H9 (cell line): Measurements from ENCODE around the gene ARFGEF2. TPM values are rescaled to one million over a fixed set of nuclear protein-coding genes. Genes with fewer than 3 reads are reported as not detected.
A peak's percentile ranks its signal among the peaks of the same experiment; 100 is the strongest.

ENCODE experiments used
- DNase-seq: peaks from one replicate; pipeline ENCODE4 v3.0.0-alpha.2; 2017
- H2AFZ ChIP-seq: one replicate; pipeline ENCODE4 v1.6.1; 2013; ENCODE audit warnings: mild to moderate bottlenecking, low read length, control low read depth, moderate library complexity
- H2AK5ac ChIP-seq: 2 replicates; pipeline ENCODE4 v1.6.1; 2013; ENCODE audit warnings: low read length, control low read depth, mixed read lengths; ENCODE audit not compliant: insufficient read length
- H2BK120ac ChIP-seq: one replicate; pipeline ENCODE4 v1.6.1; 2013; ENCODE audit warnings: low read depth, mild to moderate bottlenecking, low read length, control low read depth, inconsistent platforms; ENCODE audit not compliant: poor library complexity, severe bottlenecking
- H2BK12ac ChIP-seq: 2 replicates; pipeline ENCODE4 v1.6.1; 2013; ENCODE audit warnings: low read length, control low read depth, mixed read lengths, low read depth; ENCODE audit not compliant: insufficient read length
- H2BK15ac ChIP-seq: 2 replicates; pipeline ENCODE4 v1.6.1; 2013; ENCODE audit warnings: low read depth, low read length, control low read depth
- H2BK20ac ChIP-seq: one replicate; pipeline ENCODE4 v1.6.1; 2013; ENCODE audit warnings: low read depth, mild to moderate bottlenecking, low read length, control low read depth, inconsistent platforms; ENCODE audit not compliant: poor library complexity, severe bottlenecking
- H2BK5ac ChIP-seq: 2 replicates; pipeline ENCODE4 v1.6.1; 2013; ENCODE audit warnings: low read length, control low read depth, mixed read lengths; ENCODE audit not compliant: insufficient read length
- H3K14ac ChIP-seq: 2 replicates; pipeline ENCODE4 v1.6.1; 2013; ENCODE audit warnings: low read length, control low read depth; ENCODE audit not compliant: insufficient read depth
- H3K18ac ChIP-seq: 2 replicates; pipeline ENCODE4 v1.6.1; 2013; ENCODE audit warnings: low read depth, mild to moderate bottlenecking, mixed read lengths, low read length, control low read depth; ENCODE audit not compliant: insufficient read length
- H3K23ac ChIP-seq: 2 replicates; pipeline ENCODE4 v1.6.1; 2013; ENCODE audit warnings: low read length, control low read depth, mixed read lengths, low read depth; ENCODE audit not compliant: insufficient read length
- H3K23me2 ChIP-seq: 2 replicates; pipeline ENCODE4 v1.6.1; 2013; ENCODE audit warnings: low read depth, mild to moderate bottlenecking, mixed read lengths, low read length, control low read depth; ENCODE audit not compliant: insufficient read length, poor library complexity, severe bottlenecking
- H3K27ac ChIP-seq: 2 replicates; pipeline ENCODE4 v1.5.1; 2013; ENCODE audit warnings: low read length, control low read depth, mixed read lengths, low read depth; ENCODE audit not compliant: insufficient read length
- H3K27me3 ChIP-seq: 2 replicates; pipeline ENCODE4 v1.6.1; 2013; ENCODE audit warnings: low read length, control low read depth, inconsistent platforms; ENCODE audit not compliant: insufficient read depth
- H3K4ac ChIP-seq: 2 replicates; pipeline ENCODE4 v1.6.1; 2013; ENCODE audit warnings: low read depth, mild to moderate bottlenecking, control low read depth, inconsistent platforms, low read length, moderate library complexity
- H3K4me1 ChIP-seq: 2 replicates; pipeline ENCODE4 v1.6.1; 2013; ENCODE audit warnings: low read length, control low read depth, inconsistent platforms; ENCODE audit not compliant: insufficient read depth
- H3K4me2 ChIP-seq: 2 replicates; pipeline ENCODE4 v1.6.1; 2013; ENCODE audit warnings: low read length, control low read depth, mixed read lengths; ENCODE audit not compliant: insufficient read length, insufficient read depth
- H3K56ac ChIP-seq: 2 replicates; pipeline ENCODE4 v1.6.1; 2013; ENCODE audit warnings: low read depth, mild to moderate bottlenecking, mixed read lengths, low read length, control low read depth; ENCODE audit not compliant: insufficient read length
- H3K79me1 ChIP-seq: 2 replicates; pipeline ENCODE4 v1.6.1; 2013; ENCODE audit warnings: low read depth, mild to moderate bottlenecking, moderate library complexity, low read length, control low read depth, inconsistent platforms; ENCODE audit not compliant: insufficient read depth, poor library complexity, severe bottlenecking
- H3K79me2 ChIP-seq: 2 replicates; pipeline ENCODE4 v1.6.1; 2013; ENCODE audit warnings: low read length, control low read depth, inconsistent platforms; ENCODE audit not compliant: insufficient read depth
- H3K9ac ChIP-seq: 2 replicates; pipeline ENCODE4 v1.6.1; 2013; ENCODE audit warnings: low read length, control low read depth, mixed read lengths; ENCODE audit not compliant: insufficient read length; ENCODE audit errors: extremely low read depth
- H3K9me3 ChIP-seq: one replicate; pipeline ENCODE4 v1.6.1; 2013; ENCODE audit warnings: low read depth, low read length, inconsistent platforms; ENCODE audit not compliant: control insufficient read depth
- H3T11ph ChIP-seq: one replicate; pipeline ENCODE4 v1.6.1; 2013; ENCODE audit warnings: mild to moderate bottlenecking, low read length, control low read depth, inconsistent platforms
- H4K20me1 ChIP-seq: one replicate; pipeline ENCODE4 v1.6.1; 2013; ENCODE audit not compliant: control insufficient read depth, insufficient read length, insufficient read depth
- H4K5ac ChIP-seq: 2 replicates; pipeline ENCODE4 v1.6.1; 2013; ENCODE audit warnings: low read depth, mild to moderate bottlenecking, mixed read lengths, low read length, control low read depth; ENCODE audit not compliant: insufficient read length
- H4K8ac ChIP-seq: replicated peaks from 2 replicates; pipeline ENCODE4 v1.6.1; 2013; ENCODE audit warnings: low read length, control low read depth, mixed read lengths, low read depth; ENCODE audit not compliant: insufficient read length
- H4K91ac ChIP-seq: 2 replicates; pipeline ENCODE4 v1.6.1; 2013; ENCODE audit warnings: low read depth, mild to moderate bottlenecking, moderate library complexity, mixed read lengths, low read length, control low read depth; ENCODE audit not compliant: insufficient read length
- H3K27ac Mint-ChIP-seq, 3 experiments: 2 replicates in 2 of 3; 3 replicates in 1 of 3; pipeline ENCODE4 v1.8.0; 2020 to 2021; ENCODE audit warnings: mixed read lengths in 3 of 3, mild to moderate bottlenecking in 1 of 3, moderate library complexity in 1 of 3
- H3K27me3 Mint-ChIP-seq: 2 replicates; pipeline ENCODE4 v1.8.0; 2021; ENCODE audit warnings: low read depth, mild to moderate bottlenecking, moderate library complexity, mixed read lengths
- H3K36me3 Mint-ChIP-seq, 3 experiments: 2 replicates in 2 of 3; 3 replicates in 1 of 3; pipeline ENCODE4 v1.8.0; 2020 to 2021; ENCODE audit warnings: low read depth in 3 of 3, mixed read lengths in 3 of 3; ENCODE audit not compliant: insufficient read depth in 1 of 3
- H3K4me1 Mint-ChIP-seq, 2 experiments: 2 replicates each; pipeline ENCODE4 v1.8.0; 2020; ENCODE audit warnings: mixed read lengths in 2 of 2
- H3K4me3 Mint-ChIP-seq, 2 experiments: 2 replicates in 1 of 2; 3 replicates in 1 of 2; pipeline ENCODE4 v1.8.0; 2020 to 2021; ENCODE audit warnings: mild to moderate bottlenecking in 2 of 2, mixed read lengths in 2 of 2, moderate library complexity in 1 of 2
- H3K9me3 Mint-ChIP-seq, 2 experiments: 2 replicates in 1 of 2; 3 replicates in 1 of 2; pipeline ENCODE4 v1.8.0; 2020; ENCODE audit warnings: mild to moderate bottlenecking in 2 of 2, mixed read lengths in 2 of 2, moderate library complexity in 1 of 2
- WGBS: extraction: QIAGEN DNeasy Blood & Tissue Kit; methylation state at CpG from one replicate; pipeline ENCODE4 v1.1.7; 2013; ENCODE audit warnings: missing lambda C conversion rate, low lambda C conversion rate, mixed read lengths; ENCODE audit not compliant: insufficient read length; ENCODE audit errors: extremely low coverage; 5-methylcytosine and 5-hydroxymethylcytosine counted together
- total RNA-seq: library from RNA; stranded (reverse); gene quantifications from 2 replicates; pipeline ENCODE4 v1.2.1, GENCODE V29; 2021
- TF ChIP-seq, protein P1 (sequence below): fragments of 200-600 bp; sonication (generic); conservative IDR thresholded peaks from 3 replicates; pipeline ENCODE4 v1.8.0; 2021; ENCODE audit warnings: antibody characterized with exemption, mild to moderate bottlenecking

Gene ARFGEF2
- total RNA-seq, 1 experiment from 2014 or later, result 16.6 TPM

DNA sequence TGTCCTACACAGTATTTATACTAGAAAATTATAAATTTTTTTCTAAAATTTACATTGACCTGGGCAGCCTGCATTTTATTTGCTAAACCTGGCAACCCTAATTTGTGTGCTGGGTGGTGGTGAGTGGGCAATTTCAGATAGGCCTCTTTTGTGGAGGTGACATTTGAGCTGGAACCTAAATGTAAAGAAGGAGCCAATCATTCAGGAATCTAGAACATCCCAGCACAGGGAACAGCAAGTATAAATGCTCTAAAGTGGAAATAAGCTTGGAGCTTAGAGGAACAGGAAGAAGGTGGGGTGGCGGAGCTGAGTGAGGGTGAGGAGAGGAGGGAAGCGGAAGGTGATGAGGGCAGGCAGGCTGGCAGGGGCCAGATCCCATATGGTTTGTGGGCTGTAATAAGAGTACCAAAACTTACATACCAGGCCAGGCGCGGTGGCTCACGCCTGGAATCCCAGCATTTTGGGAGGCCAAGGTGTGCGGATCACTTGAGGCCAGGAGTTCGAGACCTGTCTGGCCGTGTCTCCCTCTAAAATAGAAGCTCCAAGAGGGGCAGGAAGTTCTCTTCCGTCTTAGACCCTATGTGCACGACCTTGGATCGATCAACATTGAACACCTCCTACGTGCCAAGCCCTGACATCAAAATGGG, 124.1 kb downstream of the ARFGEF2 start:
- H3T11ph ChIP-seq, result no peak overlapping the region
- H4K91ac ChIP-seq, result no peak overlapping the region
- no peak overlapping the region for H4K5ac ChIP-seq
- H2BK120ac ChIP-seq, result no peak overlapping the region
- Mint-ChIP-seq H3K27ac (peak overlapping the region; percentile 99), H3K4me3 (peak overlapping the region; percentile 92 to 97), H3K9me3 (no peaks in the 10 kb centered on the region; a peak in 1 of 5 replicates), H3K36me3 (peaks cover 24 to 30% (median 25%) of the 10 kb centered on the region in 3 experiments), H3K27me3 (peaks cover 2% of the 10 kb centered on the region; the same call in 1 of the 2 replicates), H3K4me1 (peaks cover 19 to 20% of the 10 kb centered on the region in 2 experiments)
- H3K79me2 ChIP-seq, result peaks cover 35% of the 10 kb centered on the region
- WGBS, result no CpG with 5 or more reads among the region's 12 CpGs
- H3K4ac ChIP-seq, result no peak overlapping the region
- H4K20me1 ChIP-seq, result no peaks in the 10 kb centered on the region
- H3K27me3 ChIP-seq, result no peaks in the 10 kb centered on the region
- no peak overlapping the region for H3K14ac ChIP-seq
- no peak overlapping the region for H3K27ac ChIP-seq
- H3K4me2 ChIP-seq, result peak overlapping the region; percentile 94
- H2BK5ac ChIP-seq, result no peak overlapping the region
- no peak overlapping the region for H2BK15ac ChIP-seq
- TF ChIP-seq, protein P1, sequence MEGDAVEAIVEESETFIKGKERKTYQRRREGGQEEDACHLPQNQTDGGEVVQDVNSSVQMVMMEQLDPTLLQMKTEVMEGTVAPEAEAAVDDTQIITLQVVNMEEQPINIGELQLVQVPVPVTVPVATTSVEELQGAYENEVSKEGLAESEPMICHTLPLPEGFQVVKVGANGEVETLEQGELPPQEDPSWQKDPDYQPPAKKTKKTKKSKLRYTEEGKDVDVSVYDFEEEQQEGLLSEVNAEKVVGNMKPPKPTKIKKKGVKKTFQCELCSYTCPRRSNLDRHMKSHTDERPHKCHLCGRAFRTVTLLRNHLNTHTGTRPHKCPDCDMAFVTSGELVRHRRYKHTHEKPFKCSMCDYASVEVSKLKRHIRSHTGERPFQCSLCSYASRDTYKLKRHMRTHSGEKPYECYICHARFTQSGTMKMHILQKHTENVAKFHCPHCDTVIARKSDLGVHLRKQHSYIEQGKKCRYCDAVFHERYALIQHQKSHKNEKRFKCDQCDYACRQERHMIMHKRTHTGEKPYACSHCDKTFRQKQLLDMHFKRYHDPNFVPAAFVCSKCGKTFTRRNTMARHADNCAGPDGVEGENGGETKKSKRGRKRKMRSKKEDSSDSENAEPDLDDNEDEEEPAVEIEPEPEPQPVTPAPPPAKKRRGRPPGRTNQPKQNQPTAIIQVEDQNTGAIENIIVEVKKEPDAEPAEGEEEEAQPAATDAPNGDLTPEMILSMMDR, result no peak
- no peaks in the 10 kb centered on the region for H3K4me1 ChIP-seq
- peak overlapping the region; percentile 61 for H3K9ac ChIP-seq
- no peak overlapping the region for H2AK5ac ChIP-seq
- H2BK12ac ChIP-seq, result no peak overlapping the region
- H3K79me1 ChIP-seq, result no peaks in the 10 kb centered on the region
- H3K23ac ChIP-seq, result no peak overlapping the region
- no peak overlapping the region for H2BK20ac ChIP-seq
- no peak overlapping the region for H4K8ac ChIP-seq
- no peaks in the 10 kb centered on the region for H3K9me3 ChIP-seq
- peak overlapping the region; percentile 45 for H3K18ac ChIP-seq
- H3K23me2 ChIP-seq, result peaks cover 5% of the 10 kb centered on the region
- DNase-seq, result no peak
- no peak overlapping the region for H3K56ac ChIP-seq
- H2AFZ ChIP-seq, result no peak overlapping the region
